HG02588 (cell line): ENCODE measurements around the gene EPHB1.

Experiments
- ATAC-seq: cut with Tn5 transposase; IDR thresholded peaks from one replicate; pipeline ENCODE4 v1.9.1; 2021; ENCODE audit warnings: mild to moderate bottlenecking, moderate library complexity; ENCODE audit not compliant: unreplicated experiment

EPHB1 gene

GRCh38 chr3:135141160-135141559 is 346.1 kb downstream of the EPHB1 start:
- ATAC-seq: no peak

- no peak for ATAC-seq
Measured at GRCh38 chr3:135141672-135142071, 346.6 kb downstream of the EPHB1 start.

GRCh38 chr3:135142530-135142929 is 347.5 kb downstream of the EPHB1 start:
- ATAC-seq: no peak

GRCh38 chr3:135143474-135143873 is 348.4 kb downstream of the EPHB1 start:
- no peak for ATAC-seq

- ATAC-seq: no peak
Measured at GRCh38 chr3:135145581-135145980, 350.5 kb downstream of the EPHB1 start.

GRCh38 chr3:135147657-135148056 is 352.6 kb downstream of the EPHB1 start:
- ATAC-seq: no peak

- ATAC-seq: no peak
Measured at GRCh38 chr3:135148398-135149020, 353.4 kb downstream of the EPHB1 start.

GRCh38 chr3:135149707-135150681 is 354.9 kb downstream of the EPHB1 start:
- no peak for ATAC-seq

- ATAC-seq: no peak
Measured at GRCh38 chr3:135154186-135154585, 359.1 kb downstream of the EPHB1 start.

GRCh38 chr3:135155228-135155627 is 360.2 kb downstream of the EPHB1 start:
- no peak for ATAC-seq

- no peak for ATAC-seq
Measured at GRCh38 chr3:135155791-135156190, 360.7 kb downstream of the EPHB1 start.

GRCh38 chr3:135157045-135157740 is 362.1 kb downstream of the EPHB1 start:
- no peak for ATAC-seq

GRCh38 chr3:135158520-135158919 is 363.5 kb downstream of the EPHB1 start:
- ATAC-seq: no peak

GRCh38 chr3:135159681-135160247 is 364.7 kb downstream of the EPHB1 start:
- ATAC-seq: no peak

GRCh38 chr3:135161425-135161824 is 366.4 kb downstream of the EPHB1 start:
- no peak for ATAC-seq

- ATAC-seq: no peak
Measured at GRCh38 chr3:135163701-135164100, 368.6 kb downstream of the EPHB1 start.

GRCh38 chr3:135165260-135165659 is 370.2 kb downstream of the EPHB1 start:
- ATAC-seq: no peak

- ATAC-seq: no peak
Measured at GRCh38 chr3:135166266-135166825, 371.3 kb downstream of the EPHB1 start.

GRCh38 chr3:135168822-135169221 is 373.8 kb downstream of the EPHB1 start:
- ATAC-seq: no peak

GRCh38 chr3:135169651-135170050 is 374.6 kb downstream of the EPHB1 start:
- ATAC-seq: no peak

- ATAC-seq: no peak
Measured at GRCh38 chr3:135170732-135171131, 375.7 kb downstream of the EPHB1 start.
